CD4-positive, alpha-beta T cell treated with Interleukin-6 at 100 ng/mL for 8 hours (primary cell): ENCODE data around the gene LONRF2.
"Not testable (repeated sequence)": the region's sequence is repeated elsewhere in the genome, so short reads cannot be mapped to it uniquely, and the experiment has no call there.

Experiments
- DNase-seq: peaks from one replicate; pipeline ENCODE4 v3.0.0-alpha.2; 2020; ENCODE audit warnings: mixed read lengths, low spot score

LONRF2 gene

GRCh38 chr2:100321866-100322820, at the start of gene LONRF2:
LONRF2 (minus strand) TSS chr2:100322501; CDS start chr2:100322093, 408 bp downstream.
- DNase-seq = no peak

- DNase-seq = no peak
These were observed 44.9 kb upstream of the LONRF2 start for GRCh38 chr2:100367163-100367562.

- no peak for DNase-seq
These were observed 43.1 kb upstream of the LONRF2 start for GRCh38 chr2:100365434-100365833.

- not testable (repeated sequence) for DNase-seq
These were observed 40.0 kb upstream of the LONRF2 start for GRCh38 chr2:100362269-100362668.

GRCh38 chr2:100359576-100359975, 37.3 kb upstream of the LONRF2 start:
- no peak for DNase-seq

- no peak for DNase-seq
These were observed 36.3 kb upstream of the LONRF2 start for GRCh38 chr2:100358554-100358953.

- DNase-seq = no peak
These were observed 30.2 kb upstream of the LONRF2 start for GRCh38 chr2:100352521-100352920.

GRCh38 chr2:100350661-100351185, 28.4 kb upstream of the LONRF2 start:
- no peak for DNase-seq

GRCh38 chr2:100345144-100345543, 22.8 kb upstream of the LONRF2 start:
- DNase-seq = not testable (repeated sequence)

- no peak for DNase-seq
These were observed 22.1 kb upstream of the LONRF2 start for GRCh38 chr2:100344433-100344832.

- not testable (repeated sequence) for DNase-seq
These were observed 20.2 kb upstream of the LONRF2 start for GRCh38 chr2:100342466-100342865.

- no peak for DNase-seq
These were observed 17.5 kb upstream of the LONRF2 start for GRCh38 chr2:100339823-100340222.

- DNase-seq = no peak
These were observed 12.6 kb upstream of the LONRF2 start for GRCh38 chr2:100334929-100335328.

- DNase-seq = no peak
These were observed 5.4 kb upstream of the LONRF2 start for GRCh38 chr2:100327742-100328141.

GRCh38 chr2:100321179-100321865, 979 bp downstream of the LONRF2 start:
- DNase-seq = no peak

- no peak for DNase-seq
These were observed 1.6 kb downstream of the LONRF2 start for GRCh38 chr2:100320547-100321178.

GRCh38 chr2:100317634-100318033, 4.7 kb downstream of the LONRF2 start:
- DNase-seq = no peak

- DNase-seq = no peak
These were observed 12.2 kb downstream of the LONRF2 start for GRCh38 chr2:100309973-100310719.

GRCh38 chr2:100309311-100309710, 13.0 kb downstream of the LONRF2 start:
- DNase-seq = no peak

GRCh38 chr2:100303744-100304143, 18.6 kb downstream of the LONRF2 start:
- DNase-seq = no peak

GRCh38 chr2:100302585-100302892, 19.8 kb downstream of the LONRF2 start:
- DNase-seq = no peak
